WTC11 (cell line): ENCODE results near the gene SLC10A7.

Experiments used
- ATF3 ChIP-seq: sonication (generic); formaldehyde crosslinking; conservative IDR thresholded peaks from 2 replicates; pipeline ENCODE4 v1.8.1; 2022; ENCODE audit warnings: mild to moderate bottlenecking, missing genetic modification reagents
- CTCF ChIP-seq: fragments of 200-600 bp; IDR thresholded peaks from 2 replicates; pipeline ENCODE4 v1.8.0; 2022; ENCODE audit warnings: antibody characterized with exemption
- STAT6 ChIP-seq: sonication (generic); formaldehyde crosslinking; conservative IDR thresholded peaks from 2 replicates; pipeline ENCODE4 v1.8.1; 2023; ENCODE audit warnings: mild to moderate bottlenecking, low read depth, missing genetic modification reagents, moderate library complexity

- TF ChIP-seq STAT6 (CRISPR knock-in tag) = no peak
- TF ChIP-seq ATF3 (CRISPR knock-in tag) = no peak
- no peak for TF ChIP-seq CTCF
Observed at GRCh38 chr4:146252969-146253611, 268.6 kb downstream of the SLC10A7 start.
